AG09309 (cell line): Measurements from ENCODE around the gene TAF13.
"Not testable (repeated sequence)": the region's sequence is repeated elsewhere in the genome, so short reads cannot be mapped to it uniquely, and the experiment has no call there.

Source experiments
- DNase-seq: peaks from one replicate; pipeline ENCODE4 v3.0.0-alpha.2; 2010; ENCODE audit warnings: low read depth
- H3K4me3 ChIP-seq: 2 replicates; pipeline ENCODE4 v1.5.1; 2011; ENCODE audit warnings: mild to moderate bottlenecking, low read depth, low read length, moderate library complexity; ENCODE audit not compliant: control insufficient read depth
- TF ChIP-seq, protein P1 (sequence below): IDR thresholded peaks from 2 replicates; pipeline ENCODE4 v1.5.1; 2011; ENCODE audit warnings: mild to moderate bottlenecking, low read depth, low read length, inconsistent platforms; ENCODE audit not compliant: insufficient read depth, control insufficient read depth; ENCODE audit errors: missing control alignments

The TAF13 gene

GRCh38 chr1:109020693-109021257 lies 55.0 kb downstream of the TAF13 start:
- TF ChIP-seq, protein P1, sequence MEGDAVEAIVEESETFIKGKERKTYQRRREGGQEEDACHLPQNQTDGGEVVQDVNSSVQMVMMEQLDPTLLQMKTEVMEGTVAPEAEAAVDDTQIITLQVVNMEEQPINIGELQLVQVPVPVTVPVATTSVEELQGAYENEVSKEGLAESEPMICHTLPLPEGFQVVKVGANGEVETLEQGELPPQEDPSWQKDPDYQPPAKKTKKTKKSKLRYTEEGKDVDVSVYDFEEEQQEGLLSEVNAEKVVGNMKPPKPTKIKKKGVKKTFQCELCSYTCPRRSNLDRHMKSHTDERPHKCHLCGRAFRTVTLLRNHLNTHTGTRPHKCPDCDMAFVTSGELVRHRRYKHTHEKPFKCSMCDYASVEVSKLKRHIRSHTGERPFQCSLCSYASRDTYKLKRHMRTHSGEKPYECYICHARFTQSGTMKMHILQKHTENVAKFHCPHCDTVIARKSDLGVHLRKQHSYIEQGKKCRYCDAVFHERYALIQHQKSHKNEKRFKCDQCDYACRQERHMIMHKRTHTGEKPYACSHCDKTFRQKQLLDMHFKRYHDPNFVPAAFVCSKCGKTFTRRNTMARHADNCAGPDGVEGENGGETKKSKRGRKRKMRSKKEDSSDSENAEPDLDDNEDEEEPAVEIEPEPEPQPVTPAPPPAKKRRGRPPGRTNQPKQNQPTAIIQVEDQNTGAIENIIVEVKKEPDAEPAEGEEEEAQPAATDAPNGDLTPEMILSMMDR, result no peak
- no peak for DNase-seq
- H3K4me3 ChIP-seq, result no peak overlapping the region

DNA sequence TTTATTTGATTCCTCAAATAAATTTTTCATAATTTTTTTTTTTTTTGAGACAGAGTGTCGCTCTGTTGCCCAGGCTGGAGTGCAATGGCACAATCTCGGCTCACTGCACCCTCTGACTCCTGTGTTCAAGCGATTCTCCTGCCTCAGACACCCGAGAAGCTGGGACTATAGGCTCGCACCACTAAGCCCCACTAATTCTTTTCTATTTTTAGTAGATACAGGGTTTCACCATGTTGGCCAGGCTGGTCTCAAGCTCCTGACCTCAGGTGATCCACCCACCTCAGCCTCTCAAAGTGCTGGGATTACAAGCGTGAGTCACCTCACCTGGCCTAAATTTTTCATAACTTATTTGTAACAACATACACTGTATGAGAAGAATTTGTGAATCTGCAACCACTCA lies 58.1 kb downstream of the TAF13 start:
- not testable (repeated sequence) for DNase-seq

GRCh38 chr1:109017134-109017533 lies 58.7 kb downstream of the TAF13 start:
- TF ChIP-seq, protein P1, result no peak
- DNase-seq, result no peak
- H3K4me3 ChIP-seq, result no peak overlapping the region

More for the DNA sequence above, 58.1 kb downstream of the TAF13 start:
- not testable (repeated sequence) for H3K4me3 ChIP-seq
